ENCODE data around the gene LARP4B. TPM values are rescaled to one million over a fixed set of nuclear protein-coding genes. Genes with fewer than 3 reads are reported as not detected.

Gene LARP4B
- total and polyA plus RNA-seq, 2 of the 13 experiments (the other 11 are each of a cell fraction or from before 2014, with no cell fraction given), result 19.5 to 30.2 TPM

GRCh38 chr10:974038-974784 lies 42.7 kb upstream of the LARP4B start (continued):
- TF ChIP-seq AGO2 (optimal IDR thresholded peaks at IDR 0.05; ENCODE audit: low read depth, low read length) (no peak), ZNF609 (CRISPR knock-in tag; IDR thresholded peaks at IDR 0.05; ENCODE audit: borderline replicate concordance) (peak; percentile 87), ZNF407 (CRISPR knock-in tag; IDR thresholded peaks at IDR 0.05; ENCODE audit: not compliant biosample characterization) (no peak), ZNF775 (CRISPR knock-in tag; IDR thresholded peaks at IDR 0.05; ENCODE audit: borderline replicate concordance) (no peak), MZF1 (CRISPR knock-in tag; IDR thresholded peaks at IDR 0.05; ENCODE audit: borderline replicate concordance) (no peak), JUND (CRISPR knock-in tag; IDR thresholded peaks at IDR 0.05) (peak; percentile 89; the same call in 1 of the 2 replicates), ELF3 (CRISPR knock-in tag; IDR thresholded peaks at IDR 0.05) (peak; percentile 52), PRMT3 (CRISPR knock-in tag; IDR thresholded peaks at IDR 0.05; ENCODE audit: borderline replicate concordance, low read depth) (no peak), RBAK (CRISPR knock-in tag; IDR thresholded peaks at IDR 0.05) (no peak), HOXA9 (CRISPR knock-in tag; IDR thresholded peaks at IDR 0.05; ENCODE audit: borderline replicate concordance) (no peak), TP53 (CRISPR knock-in tag; conservative IDR thresholded peaks at IDR 0.05) (no peak), HDAC2 (CRISPR knock-in tag; IDR thresholded peaks at IDR 0.05) (peak; percentile 72), MEIS1 (CRISPR knock-in tag; IDR thresholded peaks at IDR 0.05; ENCODE audit: borderline replicate concordance) (peak; percentile 63; the same call in 1 of the 2 replicates), ZNF33A (CRISPR knock-in tag; IDR thresholded peaks at IDR 0.05; ENCODE audit: borderline replicate concordance) (no peak), ZNF446 (CRISPR knock-in tag; IDR thresholded peaks at IDR 0.05) (0 out of 2 replicates have a peak, but pooled peaks have one; percentile 30), ZBTB1 (CRISPR knock-in tag; IDR thresholded peaks at IDR 0.05; ENCODE audit: borderline replicate concordance) (no peak)
